ENCODE results near the gene IL32.
"Not testable (repeated sequence)": the region's sequence is repeated elsewhere in the genome, so short reads cannot be mapped to it uniquely, and the experiment has no call there.

IL32 gene

DNA sequence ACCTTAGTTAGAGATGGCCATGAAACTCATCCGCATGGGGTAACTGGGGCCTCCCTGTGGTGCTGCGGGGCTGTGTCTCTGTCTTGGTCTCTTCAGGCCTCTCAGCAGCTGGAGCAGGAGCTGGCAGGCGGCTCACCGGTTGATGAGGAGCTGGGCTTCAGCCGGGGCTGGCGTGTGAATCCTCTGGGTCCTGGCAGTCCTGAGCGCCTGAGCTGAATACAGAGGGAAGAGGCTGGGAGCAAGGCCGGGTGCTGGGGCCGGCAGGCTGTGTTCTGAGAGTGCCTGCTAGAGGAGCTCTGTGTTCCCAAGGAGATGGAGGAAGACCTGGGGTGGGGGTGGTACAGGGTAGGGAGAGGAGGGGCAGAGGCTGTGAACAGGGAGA lies 9.7 kb upstream of the IL32 start:
- H3K4me1 ChIP-seq (ENCODE audit: control insufficient read depth, insufficient read depth, low read length); H3K36me3 ChIP-seq (ENCODE audit: control insufficient read depth, insufficient read depth, low read length, severe bottlenecking); H3K4me3 ChIP-seq (ENCODE audit: low read length); DNase-seq (ENCODE audit: low read depth); H3K9ac ChIP-seq (ENCODE audit: low read length); H3K9me3 ChIP-seq (ENCODE audit: control insufficient read depth, low read length): not testable (repeated sequence)
- H3K27me3 ChIP-seq (replicated peaks; ENCODE audit: control insufficient read depth, insufficient read depth, low read length) = peaks cover 14% of the 10 kb centered on the region

DNA sequence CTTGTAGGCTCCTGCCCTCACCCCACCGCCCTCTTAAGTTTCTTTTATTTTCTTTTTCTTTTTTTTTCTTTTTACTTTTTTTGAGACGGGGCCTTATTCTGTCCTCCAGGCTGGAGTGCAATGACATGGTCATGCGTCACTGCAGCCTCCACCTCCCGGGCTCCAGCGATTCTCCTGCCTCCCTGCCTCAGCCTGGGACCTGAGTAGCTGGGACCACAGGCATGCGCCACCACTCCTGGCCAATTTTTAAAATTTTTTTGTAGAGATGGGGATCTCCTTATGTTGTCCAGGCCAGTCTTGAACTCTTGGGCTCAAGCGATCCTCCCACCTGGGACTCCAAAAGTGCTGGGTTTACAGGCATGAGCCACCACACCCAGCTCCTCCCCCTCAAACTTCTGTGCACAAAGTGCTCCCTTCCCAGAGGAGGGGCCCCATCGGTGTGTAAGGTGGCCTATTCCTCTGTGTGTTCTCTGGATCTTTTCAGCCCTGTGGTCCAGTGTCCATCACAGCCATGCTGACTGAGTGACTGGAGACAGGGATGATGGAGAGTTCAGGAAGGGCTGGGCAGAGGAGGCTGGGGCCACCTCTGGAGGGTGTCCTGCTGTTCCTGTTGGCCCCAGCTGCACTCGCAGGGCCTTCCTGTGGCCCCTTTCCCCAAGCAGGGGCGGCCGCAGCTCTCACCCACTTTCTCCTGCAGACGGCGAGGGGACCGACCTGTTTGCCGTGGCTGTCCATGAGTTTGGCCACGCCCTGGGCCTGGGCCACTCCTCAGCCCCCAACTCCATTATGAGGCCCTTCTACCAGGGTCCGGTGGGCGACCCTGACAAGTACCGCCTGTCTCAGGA lies 8.9 kb upstream of the IL32 start:
- no peak for DNase-seq (ENCODE audit: low read depth)
- Histone ChIP-seq H3K9ac (ENCODE audit: low read length) (no peak overlapping the region), H3K4me3 (ENCODE audit: low read length) (no peak overlapping the region), H3K9me3 (ENCODE audit: control insufficient read depth, low read length) (no peaks in the 10 kb centered on the region), H3K36me3 (ENCODE audit: control insufficient read depth, insufficient read depth, low read length, severe bottlenecking) (no peaks in the 10 kb centered on the region), H3K27me3 (replicated peaks; ENCODE audit: control insufficient read depth, insufficient read depth, low read length) (peaks cover 6% of the 10 kb centered on the region), H3K4me1 (ENCODE audit: control insufficient read depth, insufficient read depth, low read length) (peaks cover 8% of the 10 kb centered on the region)

DNA sequence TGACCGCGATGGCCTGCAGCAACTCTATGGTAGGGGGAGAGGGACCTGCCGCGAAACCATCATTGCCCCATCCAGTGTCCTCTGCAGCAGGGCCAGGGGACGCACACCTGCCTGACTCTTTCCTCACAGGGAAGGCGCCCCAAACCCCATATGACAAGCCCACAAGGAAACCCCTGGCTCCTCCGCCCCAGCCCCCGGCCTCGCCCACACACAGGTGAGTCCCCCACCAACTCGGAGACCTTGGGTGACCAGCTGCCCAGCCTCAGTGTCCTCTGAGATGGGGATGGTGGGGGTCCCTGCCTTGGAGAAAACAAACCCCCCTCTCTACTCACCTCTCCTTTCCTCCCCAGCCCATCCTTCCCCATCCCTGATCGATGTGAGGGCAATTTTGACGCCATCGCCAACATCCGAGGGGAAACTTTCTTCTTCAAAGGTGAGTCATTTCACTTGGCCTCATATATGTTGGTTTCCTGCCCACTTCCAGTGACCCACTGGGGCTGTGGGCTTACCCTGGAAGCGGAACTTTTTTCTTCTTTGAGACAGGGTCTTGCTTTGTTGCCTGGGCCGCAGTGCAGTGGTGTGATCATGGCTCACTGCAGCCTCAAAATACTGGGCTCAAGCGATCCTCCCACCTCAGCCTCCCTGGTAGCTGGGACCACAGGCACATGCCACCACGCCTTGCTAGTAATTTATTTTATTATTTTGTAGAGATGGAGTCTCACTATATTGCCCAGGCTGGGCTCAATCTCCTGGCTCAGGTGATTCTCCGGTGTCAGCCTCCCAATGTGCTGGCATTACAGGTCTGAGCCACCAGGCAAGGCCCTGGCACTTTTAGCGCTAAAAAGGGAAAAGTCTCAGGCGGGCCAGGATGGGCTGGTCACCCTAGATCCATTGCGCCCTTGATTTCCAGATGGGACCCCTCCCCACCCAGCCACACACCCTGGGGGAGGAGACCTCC lies 8.0 kb upstream of the IL32 start:
- H3K4me3 ChIP-seq (ENCODE audit: low read length) = no peak overlapping the region

DNA sequence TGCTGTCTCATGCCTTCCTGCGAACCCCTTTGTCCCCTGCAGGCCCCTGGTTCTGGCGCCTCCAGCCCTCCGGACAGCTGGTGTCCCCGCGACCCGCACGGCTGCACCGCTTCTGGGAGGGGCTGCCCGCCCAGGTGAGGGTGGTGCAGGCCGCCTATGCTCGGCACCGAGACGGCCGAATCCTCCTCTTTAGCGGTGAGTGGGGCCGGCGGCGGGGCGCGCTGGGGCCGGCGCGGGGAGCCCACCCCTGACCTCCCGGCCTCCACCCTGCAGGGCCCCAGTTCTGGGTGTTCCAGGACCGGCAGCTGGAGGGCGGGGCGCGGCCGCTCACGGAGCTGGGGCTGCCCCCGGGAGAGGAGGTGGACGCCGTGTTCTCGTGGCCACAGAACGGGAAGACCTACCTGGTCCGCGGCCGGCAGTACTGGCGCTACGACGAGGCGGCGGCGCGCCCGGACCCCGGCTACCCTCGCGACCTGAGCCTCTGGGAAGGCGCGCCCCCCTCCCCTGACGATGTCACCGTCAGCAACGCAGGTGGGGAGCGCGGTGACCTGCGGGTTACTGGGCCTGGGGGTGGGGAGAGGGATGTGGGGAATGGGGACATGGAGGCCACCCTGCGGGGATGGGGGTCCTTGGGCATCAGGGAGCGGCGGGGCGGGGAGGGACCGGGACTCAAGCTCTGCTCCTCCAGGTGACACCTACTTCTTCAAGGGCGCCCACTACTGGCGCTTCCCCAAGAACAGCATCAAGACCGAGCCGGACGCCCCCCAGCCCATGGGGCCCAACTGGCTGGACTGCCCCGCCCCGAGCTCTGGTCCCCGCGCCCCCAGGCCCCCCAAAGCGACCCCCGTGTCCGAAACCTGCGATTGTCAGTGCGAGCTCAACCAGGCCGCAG lies 7.1 kb upstream of the IL32 start:
- peak; percentile 52 for DNase-seq (ENCODE audit: low read depth)
- peak overlapping the region; percentile 93 for H3K9ac ChIP-seq (ENCODE audit: low read length)
- no peaks in the 10 kb centered on the region for H3K27me3 ChIP-seq (replicated peaks; ENCODE audit: control insufficient read depth, insufficient read depth, low read length)
- no peaks in the 10 kb centered on the region for H3K9me3 ChIP-seq (ENCODE audit: control insufficient read depth, low read length)
- H3K36me3 ChIP-seq (ENCODE audit: control insufficient read depth, insufficient read depth, low read length, severe bottlenecking) = no peaks in the 10 kb centered on the region
- peak overlapping the region; percentile 86 for H3K4me3 ChIP-seq (ENCODE audit: low read length)
- H3K4me1 ChIP-seq (ENCODE audit: control insufficient read depth, insufficient read depth, low read length) = peaks cover 8% of the 10 kb centered on the region

More for the DNA sequence above, 8.0 kb upstream of the IL32 start:
- H3K9me3 ChIP-seq (ENCODE audit: control insufficient read depth, low read length) = no peaks in the 10 kb centered on the region
- no peak for DNase-seq (ENCODE audit: low read depth)
- no peaks in the 10 kb centered on the region for H3K36me3 ChIP-seq (ENCODE audit: control insufficient read depth, insufficient read depth, low read length, severe bottlenecking)
- H3K27me3 ChIP-seq (replicated peaks; ENCODE audit: control insufficient read depth, insufficient read depth, low read length) = no peaks in the 10 kb centered on the region
- peaks cover 8% of the 10 kb centered on the region for H3K4me1 ChIP-seq (ENCODE audit: control insufficient read depth, insufficient read depth, low read length)
- H3K9ac ChIP-seq (ENCODE audit: low read length) = no peak overlapping the region

DNA sequence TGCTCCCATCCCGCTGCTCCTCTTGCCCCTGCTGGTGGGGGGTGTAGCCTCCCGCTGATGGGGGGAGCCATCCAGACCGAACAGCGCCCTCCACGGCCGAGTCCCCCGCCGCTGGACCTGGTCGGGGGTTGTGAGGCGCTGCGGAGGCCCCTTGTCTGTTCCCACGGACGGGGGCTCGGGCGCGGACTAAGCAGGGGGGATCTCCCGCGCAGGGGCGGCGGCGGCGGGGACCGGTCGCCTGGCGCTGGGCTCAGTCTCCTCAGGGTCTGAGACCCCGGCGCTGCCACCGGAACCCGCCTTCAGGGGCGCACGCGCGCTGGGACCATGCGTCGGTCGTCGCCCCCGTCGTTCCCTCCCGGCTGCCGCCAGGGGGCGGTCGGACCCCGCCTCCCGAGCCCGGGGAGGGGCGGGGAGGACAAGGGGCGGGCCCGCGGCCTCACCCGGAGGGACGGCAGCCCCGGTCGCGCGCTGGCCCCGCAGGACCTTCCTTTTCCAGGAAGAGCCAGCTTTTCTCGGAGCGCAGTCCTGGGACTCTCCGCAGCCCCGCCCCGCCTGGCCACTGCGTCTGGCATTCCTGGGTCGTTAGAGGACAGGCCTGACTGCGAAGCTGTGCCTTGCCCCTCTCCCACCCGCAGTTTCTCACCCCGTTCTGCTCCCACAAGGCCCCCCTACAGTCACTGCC lies 6.3 kb upstream of the IL32 start:
- peak; percentile 97 for DNase-seq (ENCODE audit: low read depth)
- Histone ChIP-seq H3K27me3 (replicated peaks; ENCODE audit: control insufficient read depth, insufficient read depth, low read length) (no peaks in the 10 kb centered on the region), H3K4me1 (ENCODE audit: control insufficient read depth, insufficient read depth, low read length) (peaks cover 8% of the 10 kb centered on the region), H3K9me3 (ENCODE audit: control insufficient read depth, low read length) (no peaks in the 10 kb centered on the region), H3K9ac (ENCODE audit: low read length) (peak overlapping the region; percentile 93), H3K36me3 (ENCODE audit: control insufficient read depth, insufficient read depth, low read length, severe bottlenecking) (no peaks in the 10 kb centered on the region), H3K4me3 (ENCODE audit: low read length) (peak overlapping the region; percentile 86)

DNA sequence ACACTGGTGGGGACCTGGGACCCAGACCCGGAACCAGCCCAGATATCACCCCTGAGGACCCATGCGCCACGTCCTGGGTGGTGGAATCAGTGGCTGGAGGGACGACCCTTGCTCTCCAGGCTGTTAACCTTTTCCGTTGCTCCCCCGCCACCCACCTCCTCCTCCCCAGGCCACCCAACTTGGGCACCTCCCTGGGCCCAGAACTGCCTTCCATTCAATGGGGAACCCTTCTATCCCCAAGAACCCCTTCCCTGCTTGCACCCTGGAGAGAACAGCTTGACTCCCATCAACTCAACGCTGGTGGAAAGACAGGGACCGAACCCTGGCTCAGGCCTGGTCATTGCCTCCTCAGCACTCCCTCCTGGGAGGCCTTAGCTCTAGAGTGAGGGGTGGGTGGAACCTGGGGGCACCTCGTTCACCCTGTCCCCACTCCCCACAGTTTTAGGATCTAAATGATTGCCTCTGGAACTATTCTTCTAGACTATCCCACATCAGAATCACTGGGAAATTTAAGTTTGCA lies 5.7 kb upstream of the IL32 start:
- Histone ChIP-seq H3K36me3 (ENCODE audit: control insufficient read depth, insufficient read depth, low read length, severe bottlenecking) (no peaks in the 10 kb centered on the region), H3K9ac (ENCODE audit: low read length) (peak overlapping the region; percentile 93), H3K27me3 (replicated peaks; ENCODE audit: control insufficient read depth, insufficient read depth, low read length) (no peaks in the 10 kb centered on the region), H3K4me3 (ENCODE audit: low read length) (peak overlapping the region; percentile 86), H3K4me1 (ENCODE audit: control insufficient read depth, insufficient read depth, low read length) (peaks cover 8% of the 10 kb centered on the region), H3K9me3 (ENCODE audit: control insufficient read depth, low read length) (no peaks in the 10 kb centered on the region)
- DNase-seq (ENCODE audit: low read depth) = no peak

DNA sequence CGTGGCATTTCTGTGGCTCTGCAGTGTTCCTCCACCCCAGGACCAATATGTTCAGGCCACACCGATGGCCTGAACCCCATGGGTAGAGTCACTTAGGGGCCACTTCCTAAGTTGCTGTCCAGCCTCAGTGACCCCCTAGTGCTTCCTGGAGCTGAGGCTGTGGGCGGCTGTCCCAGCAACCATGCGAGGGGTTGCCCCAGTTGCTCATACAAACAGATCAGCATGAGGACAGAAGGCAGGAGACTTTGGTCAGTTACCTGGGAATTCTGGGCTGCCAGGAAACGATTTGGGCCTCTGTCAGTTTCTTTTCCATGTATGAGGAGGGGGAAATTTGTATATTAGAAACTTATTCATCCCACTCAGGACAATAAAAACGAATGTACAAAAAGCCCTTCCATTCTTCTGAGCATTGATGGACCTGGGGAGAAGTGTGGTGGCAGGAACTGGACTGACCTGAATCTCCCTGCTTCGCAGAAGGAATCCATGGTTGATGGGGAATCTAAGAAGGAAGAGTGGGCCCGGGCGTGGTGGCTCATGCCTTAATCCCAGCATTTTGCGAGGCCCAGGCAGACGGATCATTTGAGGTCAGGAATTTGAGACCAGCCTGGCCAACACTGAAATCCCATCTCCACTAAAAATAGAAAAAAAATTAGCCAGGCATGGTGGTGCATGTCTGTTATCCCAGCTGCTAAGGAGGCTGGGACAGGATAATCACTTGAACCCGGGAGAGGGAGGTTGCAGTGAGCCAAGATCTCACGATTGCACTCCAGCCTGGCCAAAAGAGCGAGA lies 4.9 kb upstream of the IL32 start:
- H3K9me3 ChIP-seq (ENCODE audit: control insufficient read depth, low read length) = no peaks in the 10 kb centered on the region
- no peak overlapping the region for H3K4me3 ChIP-seq (ENCODE audit: low read length)
- no peak for DNase-seq (ENCODE audit: low read depth)

DNA sequence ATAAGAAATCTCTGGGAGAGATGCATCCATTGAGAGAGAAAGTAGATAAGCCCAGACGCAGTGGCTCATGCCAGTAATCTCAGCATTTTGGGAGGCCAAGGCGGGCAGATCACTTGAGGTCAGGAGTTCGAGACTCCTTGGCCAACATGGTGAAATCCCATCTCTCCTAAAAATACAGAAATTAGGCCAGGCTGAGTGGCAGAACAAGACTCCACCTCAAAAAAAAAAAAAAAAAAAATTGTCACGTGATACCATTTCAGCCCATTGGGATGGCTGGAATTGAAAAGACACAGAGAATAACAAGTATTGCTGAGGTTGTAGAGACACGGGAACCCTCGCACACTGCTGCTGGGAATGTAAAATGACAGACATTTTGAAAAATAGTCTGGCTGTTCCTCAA lies 2.9 kb upstream of the IL32 start:
- Histone ChIP-seq H3K9me3 (ENCODE audit: control insufficient read depth, low read length) (no peaks in the 10 kb centered on the region), H3K4me1 (ENCODE audit: control insufficient read depth, insufficient read depth, low read length) (peaks cover 16% of the 10 kb centered on the region), H3K9ac (ENCODE audit: low read length) (no peak overlapping the region), H3K27me3 (replicated peaks; ENCODE audit: control insufficient read depth, insufficient read depth, low read length) (peaks cover 7% of the 10 kb centered on the region), H3K36me3 (ENCODE audit: control insufficient read depth, insufficient read depth, low read length, severe bottlenecking) (no peaks in the 10 kb centered on the region), H3K4me3 (ENCODE audit: low read length) (no peak overlapping the region)
- no peak for DNase-seq (ENCODE audit: low read depth)

More for the DNA sequence above, 4.9 kb upstream of the IL32 start:
- no peaks in the 10 kb centered on the region for H3K36me3 ChIP-seq (ENCODE audit: control insufficient read depth, insufficient read depth, low read length, severe bottlenecking)
- H3K27me3 ChIP-seq (replicated peaks; ENCODE audit: control insufficient read depth, insufficient read depth, low read length) = peaks cover 2% of the 10 kb centered on the region
- no peak overlapping the region for H3K9ac ChIP-seq (ENCODE audit: low read length)
- H3K4me1 ChIP-seq (ENCODE audit: control insufficient read depth, insufficient read depth, low read length) = peaks cover 15% of the 10 kb centered on the region

DNA sequence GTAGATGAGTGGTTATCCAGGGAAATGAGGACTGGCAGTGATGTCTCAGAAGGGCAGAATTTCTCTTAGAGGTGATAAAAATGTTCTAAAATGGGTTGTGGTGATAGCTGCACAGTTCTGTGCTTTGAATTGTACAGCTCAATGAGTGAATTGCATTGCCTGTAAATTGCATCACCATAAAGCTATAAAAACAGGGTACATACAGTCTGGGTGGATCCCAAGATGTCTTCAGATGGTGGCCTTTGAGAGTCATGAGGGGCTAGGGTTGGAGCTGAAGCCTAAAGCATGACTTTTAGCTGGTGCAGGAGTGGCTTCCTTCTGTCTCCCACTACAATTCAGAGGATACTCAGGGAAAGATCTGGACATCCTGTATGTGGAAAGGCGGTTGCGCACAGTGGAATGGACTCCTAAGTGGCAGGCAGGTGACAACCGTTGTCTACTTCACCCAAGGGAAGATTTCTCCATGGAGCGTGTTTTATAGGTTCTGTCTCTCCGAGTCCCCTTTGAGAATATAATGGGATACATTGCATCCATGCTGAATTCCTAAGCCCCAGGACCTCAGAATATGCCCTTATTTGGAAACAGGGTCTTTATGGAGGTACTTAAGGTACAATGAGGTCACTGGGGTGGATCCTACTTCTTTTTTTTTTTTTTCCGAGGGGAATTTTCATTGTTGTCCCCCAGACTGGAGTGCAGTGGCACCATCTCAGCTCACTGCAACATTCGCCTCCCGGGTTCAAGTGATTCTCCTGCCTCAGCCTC lies 1.6 kb upstream of the IL32 start:
- no peak for DNase-seq (ENCODE audit: low read depth)
- Histone ChIP-seq H3K9ac (ENCODE audit: low read length) (no peak overlapping the region), H3K9me3 (ENCODE audit: control insufficient read depth, low read length) (no peaks in the 10 kb centered on the region)

More for the DNA sequence above, 1.6 kb upstream of the IL32 start:
- Histone ChIP-seq H3K27me3 (replicated peaks; ENCODE audit: control insufficient read depth, insufficient read depth, low read length) (peaks cover 7% of the 10 kb centered on the region), H3K4me3 (ENCODE audit: low read length) (no peak overlapping the region), H3K4me1 (ENCODE audit: control insufficient read depth, insufficient read depth, low read length) (peaks cover 16% of the 10 kb centered on the region), H3K36me3 (ENCODE audit: control insufficient read depth, insufficient read depth, low read length, severe bottlenecking) (no peaks in the 10 kb centered on the region)
